ENCODE measurements around the gene ADGRG6.

DNA sequence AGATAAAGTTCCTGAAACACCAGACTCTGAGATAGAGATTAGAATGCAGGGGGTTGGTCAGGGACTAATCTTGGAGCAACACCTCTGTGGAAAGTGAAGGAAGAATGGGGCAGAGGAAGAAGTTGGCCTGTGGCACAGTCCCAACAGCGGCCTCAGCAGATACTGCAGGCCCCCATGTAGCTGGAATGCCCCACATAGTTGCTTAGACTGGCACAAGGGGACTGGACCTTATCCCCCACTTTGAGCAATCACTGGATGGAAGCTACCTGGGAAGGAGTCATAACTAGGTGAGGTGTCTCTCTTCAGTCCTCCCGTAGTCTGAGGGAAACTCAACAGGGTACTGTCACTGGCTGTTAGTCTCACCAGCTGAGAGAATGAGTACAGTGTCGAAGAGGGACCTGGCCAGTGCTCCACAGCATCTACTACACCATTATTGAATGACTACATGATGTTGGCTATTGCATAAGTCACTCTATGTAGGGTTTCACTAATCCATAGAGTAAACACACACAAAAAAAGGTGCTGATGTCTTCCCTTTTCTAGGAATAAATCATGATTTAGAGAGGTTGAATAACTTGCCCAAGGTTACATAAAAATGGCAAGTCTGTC is 47.5 kb downstream of the ADGRG6 start:
- TF ChIP-seq, protein P1, sequence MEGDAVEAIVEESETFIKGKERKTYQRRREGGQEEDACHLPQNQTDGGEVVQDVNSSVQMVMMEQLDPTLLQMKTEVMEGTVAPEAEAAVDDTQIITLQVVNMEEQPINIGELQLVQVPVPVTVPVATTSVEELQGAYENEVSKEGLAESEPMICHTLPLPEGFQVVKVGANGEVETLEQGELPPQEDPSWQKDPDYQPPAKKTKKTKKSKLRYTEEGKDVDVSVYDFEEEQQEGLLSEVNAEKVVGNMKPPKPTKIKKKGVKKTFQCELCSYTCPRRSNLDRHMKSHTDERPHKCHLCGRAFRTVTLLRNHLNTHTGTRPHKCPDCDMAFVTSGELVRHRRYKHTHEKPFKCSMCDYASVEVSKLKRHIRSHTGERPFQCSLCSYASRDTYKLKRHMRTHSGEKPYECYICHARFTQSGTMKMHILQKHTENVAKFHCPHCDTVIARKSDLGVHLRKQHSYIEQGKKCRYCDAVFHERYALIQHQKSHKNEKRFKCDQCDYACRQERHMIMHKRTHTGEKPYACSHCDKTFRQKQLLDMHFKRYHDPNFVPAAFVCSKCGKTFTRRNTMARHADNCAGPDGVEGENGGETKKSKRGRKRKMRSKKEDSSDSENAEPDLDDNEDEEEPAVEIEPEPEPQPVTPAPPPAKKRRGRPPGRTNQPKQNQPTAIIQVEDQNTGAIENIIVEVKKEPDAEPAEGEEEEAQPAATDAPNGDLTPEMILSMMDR (IDR thresholded peaks at IDR 0.05) = no peak
- TF ChIP-seq POLR2A (IDR thresholded peaks at IDR 0.05) = no peak
